ENCODE measurements around the gene STIMATE.

DNA sequence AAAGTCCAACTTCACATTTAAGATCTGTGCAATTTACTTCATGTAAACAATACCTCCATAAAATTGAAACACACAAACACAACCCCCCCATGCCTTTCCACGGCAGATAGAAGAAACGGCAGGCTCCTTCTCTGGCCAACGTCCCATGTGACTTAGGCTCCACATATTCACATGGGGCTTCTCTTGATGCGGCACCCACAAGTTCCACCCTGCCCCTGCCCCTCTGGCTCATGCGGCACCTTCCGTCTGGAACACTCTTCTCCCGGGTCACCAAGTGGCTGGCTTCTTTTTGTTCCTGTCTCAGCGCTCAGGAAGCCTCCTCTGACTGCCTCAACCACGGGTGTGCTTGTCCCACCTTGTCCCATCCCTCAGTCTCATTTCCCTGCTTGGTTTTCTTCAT, 25.6 kb downstream of the STIMATE start:
- TF ChIP-seq CTCF (IDR thresholded peaks at IDR 0.05), result no peak
- no peak for TF ChIP-seq ZFX (IDR thresholded peaks at IDR 0.05; ENCODE audit: borderline replicate concordance)

Measured in 22Rv1 (cell line).